ENCODE results near the gene TMEM151B. TPM values are rescaled to one million over a fixed set of nuclear protein-coding genes. Genes with fewer than 3 reads are reported as not detected.
A peak's percentile ranks its signal among the peaks of the same experiment; 100 is the strongest.

The TMEM151B gene
- total RNA-seq, 1 experiment from 2014 or later = not detected

GRCh38 chr6:44333942-44334341 is 63.7 kb downstream of the TMEM151B start:
- no peaks in the 10 kb centered on the region for H3K36me3 ChIP-seq (ENCODE audit: control insufficient read depth, insufficient read depth, low read length)
- intact Hi-C loops (cut with micrococcal nuclease; ENCODE audit: unreplicated experiment) = no loop called here
- H3K4me1 ChIP-seq = no peaks in the 10 kb centered on the region
- no peak overlapping the region for H3K4me3 ChIP-seq (ENCODE audit: low read depth, low read length)
- CTCF ChIA-PET = no interaction called here
- no peak for TF ChIP-seq CTCF (IDR thresholded peaks at IDR 0.05; ENCODE audit: insufficient read depth in 1 of 2, low read depth in 1 of 2, low read length in 1 of 2, severe bottlenecking in 1 of 2, unreplicated experiment in 1 of 2)
- H3K27me3 ChIP-seq (replicated peaks; ENCODE audit: control insufficient read depth, insufficient read depth, low read length) = no peaks in the 10 kb centered on the region
- Mint-ChIP-seq H3K4me1 (ENCODE audit: low read depth, unreplicated experiment) (no peaks in the 10 kb centered on the region), H3K9me3 (ENCODE audit: unreplicated experiment) (no peaks in the 10 kb centered on the region), H3K27ac (ENCODE audit: unreplicated experiment) (no peak overlapping the region), H3K27me3 (ENCODE audit: insufficient read depth, unreplicated experiment) (peaks cover 10% of the 10 kb centered on the region), H3K36me3 (ENCODE audit: insufficient read depth, unreplicated experiment) (no peaks in the 10 kb centered on the region), H3K4me3 (ENCODE audit: unreplicated experiment) (no peak overlapping the region)
- DNase-seq = no peak
- no peaks in the 10 kb centered on the region for H3K9me3 ChIP-seq
- POLR2A ChIA-PET = no interaction called here
- BruUV-seq (replicated peaks) = no TSS peak

GRCh38 chr6:44335631-44336030 is 65.4 kb downstream of the TMEM151B start:
- Histone ChIP-seq H3K9me3 (no peaks in the 10 kb centered on the region), H3K4me1 (no peaks in the 10 kb centered on the region), H3K4me3 (ENCODE audit: low read depth, low read length) (no peak overlapping the region), H3K36me3 (ENCODE audit: control insufficient read depth, insufficient read depth, low read length) (no peaks in the 10 kb centered on the region), H3K27me3 (replicated peaks; ENCODE audit: control insufficient read depth, insufficient read depth, low read length) (no peaks in the 10 kb centered on the region)
- ChIA-PET POLR2A (no interaction called here), CTCF (interaction anchor here (1.5 to 1.8 kb wide), 2 partner anchors 65 to 67 kb away, joined by 3 to 10 read pairs; partner anchors contain the start of gene TMEM151B)
- Mint-ChIP-seq H3K4me3 (ENCODE audit: unreplicated experiment) (no peak overlapping the region), H3K36me3 (ENCODE audit: insufficient read depth, unreplicated experiment) (no peaks in the 10 kb centered on the region), H3K27ac (ENCODE audit: unreplicated experiment) (no peak overlapping the region), H3K9me3 (ENCODE audit: unreplicated experiment) (no peaks in the 10 kb centered on the region), H3K4me1 (ENCODE audit: low read depth, unreplicated experiment) (no peaks in the 10 kb centered on the region), H3K27me3 (ENCODE audit: insufficient read depth, unreplicated experiment) (peaks cover 10% of the 10 kb centered on the region)
- TF ChIP-seq CTCF (IDR thresholded peaks at IDR 0.05; ENCODE audit: insufficient read depth in 1 of 2, low read depth in 1 of 2, low read length in 1 of 2, severe bottlenecking in 1 of 2, unreplicated experiment in 1 of 2) = no peak
- DNase-seq = no peak
- intact Hi-C loops (cut with micrococcal nuclease; ENCODE audit: unreplicated experiment) = no loop called here
- BruUV-seq (replicated peaks) = no TSS peak

- no peak overlapping the region for H3K4me3 Mint-ChIP-seq (ENCODE audit: unreplicated experiment)
- no peak overlapping the region for H3K4me3 ChIP-seq (ENCODE audit: low read depth, low read length)
- CTCF ChIA-PET = interaction anchor here (2.7 kb wide), 1 partner anchor 71 kb away, joined by 23 read pairs; no protein-coding TSS in a partner anchor
- no peaks in the 10 kb centered on the region for H3K36me3 ChIP-seq (ENCODE audit: control insufficient read depth, insufficient read depth, low read length)
- H3K4me1 ChIP-seq = no peaks in the 10 kb centered on the region
- H3K27me3 Mint-ChIP-seq (ENCODE audit: insufficient read depth, unreplicated experiment) = peaks cover 3% of the 10 kb centered on the region
- DNase-seq = peak; percentile 51 to 68
- intact Hi-C loops (cut with micrococcal nuclease; ENCODE audit: unreplicated experiment) = loop anchor here (1.0 kb wide), 2 partner anchors 70 to 238 kb away; no protein-coding TSS in a partner anchor
- H3K27ac Mint-ChIP-seq (ENCODE audit: unreplicated experiment) = no peak overlapping the region
- peak; percentile 65 to 84 for TF ChIP-seq CTCF (IDR thresholded peaks at IDR 0.05; ENCODE audit: insufficient read depth in 1 of 2, low read depth in 1 of 2, low read length in 1 of 2, severe bottlenecking in 1 of 2, unreplicated experiment in 1 of 2)
- H3K4me1 Mint-ChIP-seq (ENCODE audit: low read depth, unreplicated experiment) = no peaks in the 10 kb centered on the region
- no peaks in the 10 kb centered on the region for H3K36me3 Mint-ChIP-seq (ENCODE audit: insufficient read depth, unreplicated experiment)
- no peaks in the 10 kb centered on the region for H3K9me3 Mint-ChIP-seq (ENCODE audit: unreplicated experiment)
- H3K27me3 ChIP-seq (replicated peaks; ENCODE audit: control insufficient read depth, insufficient read depth, low read length) = no peaks in the 10 kb centered on the region
- no peaks in the 10 kb centered on the region for H3K9me3 ChIP-seq
- POLR2A ChIA-PET = no interaction called here
- no TSS peak for BruUV-seq (replicated peaks)
Observed at GRCh38 chr6:44338228-44339122, 68.2 kb downstream of the TMEM151B start.
